DOHH2 (cell line): ENCODE data around the gene TYMS.

Source experiments
- EZH2phosphoT487 ChIP-seq: fragments of 200-600 bp; sonication (generic); IDR thresholded peaks from 2 replicates; pipeline ENCODE4 v1.6.1; 2017; ENCODE audit warnings: borderline replicate concordance, mild to moderate bottlenecking, antibody characterized with exemption, low read length, moderate library complexity, mixed read lengths
- TF ChIP-seq, protein P1 (sequence below): fragments of 200-600 bp; sonication (generic); IDR thresholded peaks from one replicate; pipeline ENCODE4 v1.5.1; 2014; ENCODE audit warnings: antibody characterized with exemption, mild to moderate bottlenecking, low read depth, low read length; ENCODE audit not compliant: poor library complexity, severe bottlenecking

- TF ChIP-seq, protein P1, sequence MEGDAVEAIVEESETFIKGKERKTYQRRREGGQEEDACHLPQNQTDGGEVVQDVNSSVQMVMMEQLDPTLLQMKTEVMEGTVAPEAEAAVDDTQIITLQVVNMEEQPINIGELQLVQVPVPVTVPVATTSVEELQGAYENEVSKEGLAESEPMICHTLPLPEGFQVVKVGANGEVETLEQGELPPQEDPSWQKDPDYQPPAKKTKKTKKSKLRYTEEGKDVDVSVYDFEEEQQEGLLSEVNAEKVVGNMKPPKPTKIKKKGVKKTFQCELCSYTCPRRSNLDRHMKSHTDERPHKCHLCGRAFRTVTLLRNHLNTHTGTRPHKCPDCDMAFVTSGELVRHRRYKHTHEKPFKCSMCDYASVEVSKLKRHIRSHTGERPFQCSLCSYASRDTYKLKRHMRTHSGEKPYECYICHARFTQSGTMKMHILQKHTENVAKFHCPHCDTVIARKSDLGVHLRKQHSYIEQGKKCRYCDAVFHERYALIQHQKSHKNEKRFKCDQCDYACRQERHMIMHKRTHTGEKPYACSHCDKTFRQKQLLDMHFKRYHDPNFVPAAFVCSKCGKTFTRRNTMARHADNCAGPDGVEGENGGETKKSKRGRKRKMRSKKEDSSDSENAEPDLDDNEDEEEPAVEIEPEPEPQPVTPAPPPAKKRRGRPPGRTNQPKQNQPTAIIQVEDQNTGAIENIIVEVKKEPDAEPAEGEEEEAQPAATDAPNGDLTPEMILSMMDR, result no peak
- no peak for TF ChIP-seq EZH2phosphoT487
Measured at GRCh38 chr18:717003-717402, 59.5 kb downstream of the TYMS start.
